ENCODE results near the gene MTA1.

The MTA1 gene

GRCh38 chr14:105410642-105411016 lies 9.0 kb upstream of the MTA1 start:
- no peak for DNase-seq (ENCODE audit: low read depth)

GRCh38 chr14:105411017-105411941 lies 8.3 kb upstream of the MTA1 start:
- DNase-seq (ENCODE audit: low read depth), result no peak

- no peak for DNase-seq (ENCODE audit: low read depth)
These were observed 7.4 kb upstream of the MTA1 start for GRCh38 chr14:105411985-105412770.

GRCh38 chr14:105412771-105413543 lies 6.7 kb upstream of the MTA1 start:
- DNase-seq (ENCODE audit: low read depth), result no peak

- DNase-seq (ENCODE audit: low read depth), result no peak
These were observed 6.1 kb upstream of the MTA1 start for GRCh38 chr14:105413544-105413886.

GRCh38 chr14:105414456-105415371 lies 4.9 kb upstream of the MTA1 start:
- no peak for DNase-seq (ENCODE audit: low read depth)

GRCh38 chr14:105415481-105416428 lies 3.9 kb upstream of the MTA1 start:
- no peak for DNase-seq (ENCODE audit: low read depth)

- DNase-seq (ENCODE audit: low read depth), result no peak
These were observed 3.0 kb upstream of the MTA1 start for GRCh38 chr14:105416671-105417070.

- no peak for DNase-seq (ENCODE audit: low read depth)
These were observed 1.9 kb upstream of the MTA1 start for GRCh38 chr14:105417690-105418121.

GRCh38 chr14:105418269-105419194 lies 1.1 kb upstream of the MTA1 start:
- no peak for DNase-seq (ENCODE audit: low read depth)

- DNase-seq (ENCODE audit: low read depth), result no peak
These were observed 710 bp downstream of the MTA1 start for GRCh38 chr14:105420101-105420973.

- no peak for DNase-seq (ENCODE audit: low read depth)
These were observed 1.5 kb downstream of the MTA1 start for GRCh38 chr14:105420974-105421674.

- no peak for DNase-seq (ENCODE audit: low read depth)
These were observed 2.3 kb downstream of the MTA1 start for GRCh38 chr14:105421723-105422615.

- no peak for DNase-seq (ENCODE audit: low read depth)
These were observed 3.3 kb downstream of the MTA1 start for GRCh38 chr14:105422695-105423487.

- no peak for DNase-seq (ENCODE audit: low read depth)
These were observed 4.0 kb downstream of the MTA1 start for GRCh38 chr14:105423488-105424195.

All from GM04504 (cell line).